ENCODE measurements around the gene SYNE1. TPM values are rescaled to one million over a fixed set of nuclear protein-coding genes. Genes with fewer than 3 reads are reported as not detected.

Gene SYNE1
- polyA plus RNA-seq, 2 of the 4 experiments (the other 2 are of a cell fraction) = 10.5 to 28.5 TPM

DNA sequence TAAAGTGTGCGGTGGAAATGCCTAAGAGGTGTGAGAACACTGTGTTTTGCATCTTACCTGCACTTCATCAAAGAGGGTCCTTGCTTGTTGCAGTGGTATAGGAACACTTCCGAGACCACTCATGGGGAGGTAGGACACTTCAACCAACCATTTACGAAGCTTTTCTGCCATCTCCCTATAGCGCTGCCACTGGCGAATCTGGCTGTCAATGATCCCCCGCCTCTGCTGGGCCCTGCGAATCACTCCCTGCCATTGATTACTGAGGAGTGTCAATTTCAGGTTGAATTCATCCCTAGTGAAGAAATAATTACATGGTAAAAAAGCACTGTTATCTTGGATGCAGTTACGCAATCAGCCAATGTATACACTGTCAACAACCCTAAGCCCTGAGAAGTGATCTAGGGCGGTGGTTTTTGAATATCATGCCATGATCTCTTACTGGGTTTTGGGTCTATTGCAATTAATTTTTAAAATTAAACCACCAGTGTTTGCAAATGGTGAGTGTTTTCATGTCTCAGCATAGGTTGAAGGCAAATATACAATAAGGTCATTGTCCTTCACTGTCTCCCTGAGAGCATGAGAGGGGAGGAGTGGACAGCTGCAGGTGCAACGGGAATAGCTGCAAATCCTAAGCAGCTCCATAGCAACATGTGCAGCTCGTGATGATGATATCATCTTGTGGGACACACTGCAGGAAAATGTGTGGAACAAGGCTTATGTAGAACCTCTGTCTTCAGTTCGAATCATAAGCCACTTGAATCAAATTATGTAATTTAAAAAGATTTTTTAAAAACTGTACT is 429.0 kb downstream of the SYNE1 start:
- no peaks in the 10 kb centered on the region for H3K4me1 ChIP-seq
- peak; percentile 18 to 63; a peak in 2 of 4 replicates for TF ChIP-seq CEBPB (IDR thresholded peaks at IDR 0.05)
- no peak for TF ChIP-seq ZFP36 (IDR thresholded peaks at IDR 0.05; ENCODE audit: borderline replicate concordance, partially characterized antibody)
- no peaks in the 10 kb centered on the region for H3K9me3 ChIP-seq
- WGBS (ENCODE audit: missing lambda C conversion rate) = 95% methylated on average over 12 of the region's 12 CpGs
- H3K4me3 ChIP-seq = no peak overlapping the region
- no peak for FAIRE-seq
- no peak for ATAC-seq
- ChIA-PET CTCF (no interaction called here), POLR2A (no interaction called here)
- DNase-seq (ENCODE audit: low read depth in 1 of 2, low spot score in 1 of 2) = no peak
- no peak overlapping the region for H3K4me2 ChIP-seq
- no peak overlapping the region for H3K27ac ChIP-seq

DNA sequence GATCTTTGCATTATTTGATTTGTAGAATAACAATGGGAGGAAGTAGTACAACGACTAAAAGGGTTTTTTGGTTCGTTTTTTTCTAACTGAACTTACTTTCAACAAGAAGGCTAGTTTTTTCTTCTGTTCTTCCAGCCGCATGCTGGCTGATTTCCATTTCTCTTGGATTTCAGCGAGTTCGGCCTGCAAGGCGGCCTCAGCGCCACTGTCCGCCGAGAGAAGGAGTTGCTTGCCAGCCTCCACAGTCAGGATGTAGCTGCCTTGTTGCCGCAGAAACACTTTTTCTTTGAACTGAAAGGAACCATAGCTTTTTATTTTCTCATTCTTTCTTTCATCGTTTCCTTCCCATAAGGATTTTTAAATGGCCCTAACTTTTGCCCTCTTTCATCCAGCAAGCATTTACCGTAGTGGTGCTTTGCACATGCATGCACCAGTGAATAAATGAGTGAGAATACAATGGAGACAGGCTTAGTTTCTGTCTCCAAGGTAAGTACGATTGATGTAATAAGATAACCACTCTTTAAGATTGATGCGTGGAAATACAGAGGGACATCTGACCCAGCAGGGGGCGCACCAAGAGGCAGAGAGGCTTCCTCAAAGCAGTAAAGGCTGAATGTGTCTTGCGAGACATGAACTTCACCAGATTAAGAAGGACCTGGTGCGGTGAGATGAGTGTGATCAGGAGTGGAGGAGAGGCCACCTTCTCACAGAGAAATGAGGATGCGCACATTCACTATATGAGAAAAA is 430.9 kb downstream of the SYNE1 start:
- Histone ChIP-seq H3K9me3 (no peaks in the 10 kb centered on the region), H3K27ac (no peak overlapping the region), H3K4me3 (no peak overlapping the region), H3K4me1 (no peaks in the 10 kb centered on the region), H3K4me2 (no peak overlapping the region)
- 81% methylated on average over 18 of the region's 18 CpGs for WGBS (ENCODE audit: missing lambda C conversion rate)
- DNase-seq (ENCODE audit: low read depth in 1 of 2, low spot score in 1 of 2) (peak; percentile 6 to 28), ATAC-seq (peak in 1 of 2 experiments; percentile 74; a peak in 3 of 6 replicates), FAIRE-seq (no peak)
- CTCF ChIA-PET = interaction anchor here (0.6 to 1.0 kb wide), 2 partner anchors 9 to 727 kb away, joined by 3 read pairs; no protein-coding TSS in a partner anchor
- TF ChIP-seq, protein P1, sequence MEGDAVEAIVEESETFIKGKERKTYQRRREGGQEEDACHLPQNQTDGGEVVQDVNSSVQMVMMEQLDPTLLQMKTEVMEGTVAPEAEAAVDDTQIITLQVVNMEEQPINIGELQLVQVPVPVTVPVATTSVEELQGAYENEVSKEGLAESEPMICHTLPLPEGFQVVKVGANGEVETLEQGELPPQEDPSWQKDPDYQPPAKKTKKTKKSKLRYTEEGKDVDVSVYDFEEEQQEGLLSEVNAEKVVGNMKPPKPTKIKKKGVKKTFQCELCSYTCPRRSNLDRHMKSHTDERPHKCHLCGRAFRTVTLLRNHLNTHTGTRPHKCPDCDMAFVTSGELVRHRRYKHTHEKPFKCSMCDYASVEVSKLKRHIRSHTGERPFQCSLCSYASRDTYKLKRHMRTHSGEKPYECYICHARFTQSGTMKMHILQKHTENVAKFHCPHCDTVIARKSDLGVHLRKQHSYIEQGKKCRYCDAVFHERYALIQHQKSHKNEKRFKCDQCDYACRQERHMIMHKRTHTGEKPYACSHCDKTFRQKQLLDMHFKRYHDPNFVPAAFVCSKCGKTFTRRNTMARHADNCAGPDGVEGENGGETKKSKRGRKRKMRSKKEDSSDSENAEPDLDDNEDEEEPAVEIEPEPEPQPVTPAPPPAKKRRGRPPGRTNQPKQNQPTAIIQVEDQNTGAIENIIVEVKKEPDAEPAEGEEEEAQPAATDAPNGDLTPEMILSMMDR (IDR thresholded peaks at IDR 0.05) = peak; percentile 35; the same call in 2 of the 3 replicates
- TF ChIP-seq, protein P2, sequence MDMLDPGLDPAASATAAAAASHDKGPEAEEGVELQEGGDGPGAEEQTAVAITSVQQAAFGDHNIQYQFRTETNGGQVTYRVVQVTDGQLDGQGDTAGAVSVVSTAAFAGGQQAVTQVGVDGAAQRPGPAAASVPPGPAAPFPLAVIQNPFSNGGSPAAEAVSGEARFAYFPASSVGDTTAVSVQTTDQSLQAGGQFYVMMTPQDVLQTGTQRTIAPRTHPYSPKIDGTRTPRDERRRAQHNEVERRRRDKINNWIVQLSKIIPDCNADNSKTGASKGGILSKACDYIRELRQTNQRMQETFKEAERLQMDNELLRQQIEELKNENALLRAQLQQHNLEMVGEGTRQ (IDR thresholded peaks at IDR 0.05) = no peak
- POLR2A ChIA-PET = no interaction called here

DNA sequence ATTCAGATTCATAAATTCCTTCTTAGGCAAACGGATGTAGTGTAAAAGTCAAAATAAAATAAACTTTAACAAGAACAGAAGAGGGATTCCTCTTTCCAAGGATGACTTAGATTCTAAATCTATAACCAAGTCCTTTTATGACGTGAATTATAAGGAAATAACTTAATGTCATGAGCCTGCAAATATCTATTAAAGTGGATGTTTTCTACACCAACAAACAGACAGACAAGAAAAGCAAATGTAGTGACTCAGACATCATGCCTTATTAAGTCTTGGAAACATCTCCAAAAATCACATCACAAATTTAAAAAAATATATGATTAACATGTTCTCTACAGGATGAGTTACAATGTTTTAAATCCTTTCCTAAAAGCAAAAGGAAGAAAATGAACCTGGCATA is 432.6 kb downstream of the SYNE1 start:
- H3K4me1 ChIP-seq = no peaks in the 10 kb centered on the region
- WGBS (ENCODE audit: missing lambda C conversion rate) = 84% methylated on average over 2 of the region's 2 CpGs
- FAIRE-seq (no peak), DNase-seq (ENCODE audit: low read depth in 1 of 2, low spot score in 1 of 2) (no peak), ATAC-seq (no peak)
- H3K9me3 ChIP-seq = no peaks in the 10 kb centered on the region
- no peak overlapping the region for H3K4me3 ChIP-seq
- ChIA-PET CTCF (no interaction called here), POLR2A (no interaction called here)
- no peak overlapping the region for H3K4me2 ChIP-seq
- TF ChIP-seq RAD21 (conservative IDR thresholded peaks at IDR 0.05 in 1 of 2, IDR thresholded peaks at IDR 0.05 in 1 of 2) (no peak), SMC3 (IDR thresholded peaks at IDR 0.05) (no peak), MAFK (IDR thresholded peaks at IDR 0.05; ENCODE audit: partially characterized antibody) (no peak), GATA3 (IDR thresholded peaks at IDR 0.05; ENCODE audit: borderline replicate concordance) (no peak), MAZ (IDR thresholded peaks at IDR 0.05; ENCODE audit: borderline replicate concordance, low read depth, low read length) (no peak), POLR2AphosphoS2 (conservative IDR thresholded peaks at IDR 0.05; ENCODE audit: low read length) (no peak), NFE2L2 (conservative IDR thresholded peaks at IDR 0.05; ENCODE audit: low read length) (no peak), HOXA7 (CRISPR knock-in tag; IDR thresholded peaks at IDR 0.05) (no peak), ZSCAN20 (CRISPR knock-in tag; IDR thresholded peaks at IDR 0.05) (no peak), HOXB5 (CRISPR knock-in tag; IDR thresholded peaks at IDR 0.05) (no peak), MYC (IDR thresholded peaks at IDR 0.05; ENCODE audit: borderline replicate concordance, low read length) (no peak), CBX2 (IDR thresholded peaks at IDR 0.05; ENCODE audit: borderline replicate concordance, low read depth) (no peak), RFX5 (IDR thresholded peaks at IDR 0.05) (no peak), RCOR1 (IDR thresholded peaks at IDR 0.05; ENCODE audit: low read depth, low read length) (no peak)
- TF ChIP-seq, protein P3, sequence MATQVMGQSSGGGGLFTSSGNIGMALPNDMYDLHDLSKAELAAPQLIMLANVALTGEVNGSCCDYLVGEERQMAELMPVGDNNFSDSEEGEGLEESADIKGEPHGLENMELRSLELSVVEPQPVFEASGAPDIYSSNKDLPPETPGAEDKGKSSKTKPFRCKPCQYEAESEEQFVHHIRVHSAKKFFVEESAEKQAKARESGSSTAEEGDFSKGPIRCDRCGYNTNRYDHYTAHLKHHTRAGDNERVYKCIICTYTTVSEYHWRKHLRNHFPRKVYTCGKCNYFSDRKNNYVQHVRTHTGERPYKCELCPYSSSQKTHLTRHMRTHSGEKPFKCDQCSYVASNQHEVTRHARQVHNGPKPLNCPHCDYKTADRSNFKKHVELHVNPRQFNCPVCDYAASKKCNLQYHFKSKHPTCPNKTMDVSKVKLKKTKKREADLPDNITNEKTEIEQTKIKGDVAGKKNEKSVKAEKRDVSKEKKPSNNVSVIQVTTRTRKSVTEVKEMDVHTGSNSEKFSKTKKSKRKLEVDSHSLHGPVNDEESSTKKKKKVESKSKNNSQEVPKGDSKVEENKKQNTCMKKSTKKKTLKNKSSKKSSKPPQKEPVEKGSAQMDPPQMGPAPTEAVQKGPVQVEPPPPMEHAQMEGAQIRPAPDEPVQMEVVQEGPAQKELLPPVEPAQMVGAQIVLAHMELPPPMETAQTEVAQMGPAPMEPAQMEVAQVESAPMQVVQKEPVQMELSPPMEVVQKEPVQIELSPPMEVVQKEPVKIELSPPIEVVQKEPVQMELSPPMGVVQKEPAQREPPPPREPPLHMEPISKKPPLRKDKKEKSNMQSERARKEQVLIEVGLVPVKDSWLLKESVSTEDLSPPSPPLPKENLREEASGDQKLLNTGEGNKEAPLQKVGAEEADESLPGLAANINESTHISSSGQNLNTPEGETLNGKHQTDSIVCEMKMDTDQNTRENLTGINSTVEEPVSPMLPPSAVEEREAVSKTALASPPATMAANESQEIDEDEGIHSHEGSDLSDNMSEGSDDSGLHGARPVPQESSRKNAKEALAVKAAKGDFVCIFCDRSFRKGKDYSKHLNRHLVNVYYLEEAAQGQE (IDR thresholded peaks at IDR 0.05) = no peak
- TF ChIP-seq, protein P4, sequence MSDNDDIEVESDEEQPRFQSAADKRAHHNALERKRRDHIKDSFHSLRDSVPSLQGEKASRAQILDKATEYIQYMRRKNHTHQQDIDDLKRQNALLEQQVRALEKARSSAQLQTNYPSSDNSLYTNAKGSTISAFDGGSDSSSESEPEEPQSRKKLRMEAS (IDR thresholded peaks at IDR 0.05) = no peak
- H3K27ac ChIP-seq = no peak overlapping the region

All from A549 (cell line).